ENCODE measurements around the gene LINS1. TPM values are rescaled to one million over a fixed set of nuclear protein-coding genes. Genes with fewer than 3 reads are reported as not detected.
A peak's percentile ranks its signal among the peaks of the same experiment; 100 is the strongest.

LINS1 gene
- total RNA-seq, 1 donor: 25.8 TPM

GRCh38 chr15:100531823-100532327 is 70.1 kb downstream of the LINS1 start:
- TF ChIP-seq CTCF (IDR thresholded peaks at IDR 0.05; ENCODE audit: insufficient read depth, low read length): no peak
- no peak overlapping the region for H3K4me3 ChIP-seq (ENCODE audit: low read depth, low read length)
- no peak for DNase-seq (ENCODE audit: low read depth)

DNA sequence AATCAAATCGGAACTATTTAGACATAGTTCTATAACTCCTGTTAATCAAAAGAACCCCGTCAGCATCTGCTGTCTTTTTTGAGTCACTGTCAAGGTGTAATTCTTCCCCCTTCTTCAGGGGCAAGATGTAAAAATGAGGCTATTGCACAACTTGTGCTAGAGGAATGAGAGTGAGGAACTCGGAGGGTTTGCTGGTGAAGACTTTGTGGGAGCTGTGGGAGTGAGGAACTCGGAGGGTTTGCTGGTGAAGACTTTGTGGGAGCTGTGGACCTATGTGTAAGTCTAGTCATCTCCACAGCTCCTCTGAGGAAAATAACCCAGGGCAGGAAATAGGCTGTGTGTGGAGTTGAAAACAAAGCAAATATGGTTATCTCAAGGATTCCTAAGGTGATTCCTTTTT is 70.8 kb downstream of the LINS1 start:
- TF ChIP-seq CTCF (IDR thresholded peaks at IDR 0.05; ENCODE audit: insufficient read depth, low read length): no peak
- DNase-seq (ENCODE audit: low read depth): no peak
- no peak overlapping the region for H3K4me3 ChIP-seq (ENCODE audit: low read depth, low read length)

DNA sequence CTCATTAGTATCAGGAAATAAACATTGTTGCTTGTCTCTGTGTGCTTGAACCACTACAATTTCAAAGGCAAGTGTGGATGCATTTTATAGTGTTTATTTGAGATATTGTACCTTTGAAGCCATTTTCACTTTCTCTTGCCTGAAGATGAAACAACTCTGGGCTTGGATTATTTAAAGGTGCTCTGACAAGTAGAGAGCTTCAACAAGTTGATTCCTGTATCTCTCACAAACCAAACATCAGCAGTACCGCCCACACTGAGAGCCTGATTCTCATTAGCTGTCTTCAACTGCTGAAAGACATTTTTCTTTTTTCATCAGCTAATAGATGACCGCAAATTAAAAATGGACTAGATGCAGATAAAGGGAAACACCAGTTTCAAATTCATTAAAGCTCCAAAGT is 72.4 kb downstream of the LINS1 start:
- no peak overlapping the region for H3K4me3 ChIP-seq (ENCODE audit: low read depth, low read length)
- no peak for DNase-seq (ENCODE audit: low read depth)
- no peak for TF ChIP-seq CTCF (IDR thresholded peaks at IDR 0.05; ENCODE audit: insufficient read depth, low read length)

DNA sequence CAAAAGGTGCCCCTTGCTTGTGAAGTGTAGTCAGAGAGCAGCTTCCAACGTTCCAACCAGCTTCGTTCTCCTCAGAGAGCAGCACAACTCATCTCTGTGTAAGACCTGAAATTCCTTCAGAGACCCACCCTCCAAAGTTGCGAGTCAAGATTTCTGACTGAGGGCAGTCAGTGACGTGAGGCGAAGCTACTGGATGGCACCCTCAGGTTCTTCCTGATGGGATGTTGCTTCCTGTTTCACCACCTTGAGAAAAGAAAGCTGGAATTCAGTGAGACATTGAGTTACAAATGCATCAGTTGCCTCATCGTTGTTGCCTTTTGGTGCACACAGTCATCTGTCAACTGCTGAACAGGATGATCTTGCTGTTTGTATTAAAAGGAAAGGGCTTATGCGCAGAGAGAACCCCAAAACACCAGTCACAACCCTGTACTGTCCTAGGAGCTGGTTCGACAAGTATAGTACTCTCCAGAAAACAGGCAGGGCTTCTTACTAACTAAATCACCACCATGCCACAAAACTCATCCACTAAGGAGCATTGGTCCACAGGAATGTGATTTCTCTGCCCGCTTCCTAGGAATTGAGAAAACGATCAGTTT is 73.1 kb downstream of the LINS1 start, which contains the start of gene CERS3:
Gene CERS3, minus strand, starts transcription at position 118 of the 596 bp plus-strand sequence. CDS start 27,101 bp downstream, outside the sequence.
- no peak for TF ChIP-seq CTCF (IDR thresholded peaks at IDR 0.05; ENCODE audit: insufficient read depth, low read length)
- DNase-seq (ENCODE audit: low read depth): no peak
- no peak within 1 kb of the TSS for H3K4me3 ChIP-seq (ENCODE audit: low read depth, low read length)

DNA sequence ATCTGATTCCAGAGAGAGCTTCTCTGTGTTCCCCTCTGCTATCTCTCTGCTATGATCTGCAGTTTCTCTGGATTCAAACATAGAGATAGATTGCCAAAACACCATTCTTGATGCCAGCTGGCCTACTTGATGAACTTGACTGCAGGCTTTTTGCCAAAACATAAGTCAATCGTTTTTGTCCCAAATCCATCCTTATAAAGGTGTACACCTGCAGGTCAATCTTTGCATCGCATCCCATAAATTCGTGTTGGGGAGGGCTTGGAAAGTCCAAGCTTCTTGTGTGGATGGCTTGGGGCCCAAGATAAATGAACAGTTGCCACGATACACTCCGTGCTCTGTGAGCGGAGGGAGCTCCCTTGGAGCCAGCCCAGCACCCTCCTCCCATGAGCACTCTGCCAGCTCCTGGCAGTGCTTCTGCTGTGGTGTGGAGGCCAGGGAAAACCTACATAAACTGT is 75.9 kb downstream of the LINS1 start:
- no peak overlapping the region for H3K4me3 ChIP-seq (ENCODE audit: low read depth, low read length)
- TF ChIP-seq CTCF (IDR thresholded peaks at IDR 0.05; ENCODE audit: insufficient read depth, low read length): peak; percentile 10
- DNase-seq (ENCODE audit: low read depth): peak; percentile 44

- DNase-seq (ENCODE audit: low read depth): no peak
- H3K4me3 ChIP-seq (ENCODE audit: low read depth, low read length): no peak overlapping the region
- no peak for TF ChIP-seq CTCF (IDR thresholded peaks at IDR 0.05; ENCODE audit: insufficient read depth, low read length)
These were observed 76.5 kb downstream of the LINS1 start for GRCh38 chr15:100525436-100525835.

GRCh38 chr15:100524326-100524725 is 77.7 kb downstream of the LINS1 start:
- no peak overlapping the region for H3K4me3 ChIP-seq (ENCODE audit: low read depth, low read length)
- TF ChIP-seq CTCF (IDR thresholded peaks at IDR 0.05; ENCODE audit: insufficient read depth, low read length): no peak
- no peak for DNase-seq (ENCODE audit: low read depth)
